Spleen (tissue), 11 donors: ENCODE measurements around the gene MYOC. TPM values are rescaled to one million over a fixed set of nuclear protein-coding genes. Genes with fewer than 3 reads are reported as not detected.
A peak's percentile ranks its signal among the peaks of the same experiment; 100 is the strongest.

Experiments used
- DNase-seq: peaks from one replicate; pipeline ENCODE4 v3.0.0-alpha.2; 2020
- H3K27ac ChIP-seq, 8 donors: fragments of 200-600 bp; sonication (generic) in 7 of 8; 1 replicate in 4 of 8; 2 replicates in 4 of 8; pipeline versions ENCODE4 v1.5.0 to v1.8.0; 2016 to 2021; ENCODE audit warnings: inconsistent platforms in 4 of 8, mild to moderate bottlenecking in 4 of 8, moderate library complexity in 1 of 8
- H3K27me3 ChIP-seq, 7 donors: fragments of 200-600 bp; sonication (generic) in 6 of 7; replicated peaks in 1 of 7; 1 replicate in 4 of 7; 2 replicates in 3 of 7; pipeline versions ENCODE4 v1.5.0 to v1.8.0; 2016 to 2021; ENCODE audit warnings: inconsistent platforms in 3 of 7, mild to moderate bottlenecking in 1 of 7
- H3K36me3 ChIP-seq, 6 donors: fragments of 200-600 bp; sonication (generic) in 5 of 6; 1 replicate in 4 of 6; 2 replicates in 2 of 6; pipeline versions ENCODE4 v1.5.0 to v1.8.0; 2016 to 2021; ENCODE audit warnings: inconsistent platforms in 2 of 6
- H3K4me1 ChIP-seq, 6 donors: fragments of 200-600 bp; sonication (generic) in 5 of 6; 1 replicate in 3 of 6; 2 replicates in 3 of 6; pipeline versions ENCODE4 v1.5.0 to v1.8.0; 2016 to 2021; ENCODE audit warnings: inconsistent platforms in 3 of 6
- H3K4me3 ChIP-seq, 8 donors: fragments of 200-600 bp; sonication (generic) in 7 of 8; 1 replicate in 4 of 8; 2 replicates in 4 of 8; pipeline versions ENCODE4 v1.5.0 to v1.8.0; 2016 to 2021; ENCODE audit warnings: inconsistent platforms in 4 of 8, mild to moderate bottlenecking in 4 of 8, moderate library complexity in 2 of 8
- H3K9me3 ChIP-seq, 8 donors: fragments of 200-600 bp; sonication (generic) in 7 of 8; 1 replicate in 4 of 8; 2 replicates in 4 of 8; pipeline versions ENCODE4 v1.5.0 to v1.8.0; 2016 to 2021; ENCODE audit warnings: inconsistent platforms in 4 of 8
- CTCF ChIP-seq, 11 experiments: fragments of 200-600 bp in 7 of 11; fragments of 450-650 bp in 4 of 11; sonication (generic) in 4 of 11; IDR thresholded peaks in 8 of 11; conservative IDR thresholded peaks in 3 of 11; 1 replicate in 7 of 11; 2 replicates in 4 of 11; pipeline versions ENCODE4 v1.4.0 to v1.8.0; 2016 to 2021; ENCODE audit warnings: antibody characterized with exemption in 11 of 11, inconsistent platforms in 4 of 11, mild to moderate bottlenecking in 1 of 11
- POLR2A ChIP-seq, 3 donors: fragments of 450-650 bp; IDR thresholded peaks; one replicate each; pipeline ENCODE4 v1.5.1; 2017; ENCODE audit warnings: antibody characterized with exemption in 3 of 3, mild to moderate bottlenecking in 1 of 3
- POLR2AphosphoS5 ChIP-seq, 3 donors: sonication (generic); formaldehyde crosslinking; IDR thresholded peaks; one replicate each; pipeline ENCODE4 v1.5.1; 2017; ENCODE audit warnings: antibody characterized with exemption in 3 of 3
- WGBS, 5 donors: extraction: QIAGEN DNeasy Blood & Tissue Kit in 3 of 5; methylation state at CpG; one replicate each; pipeline versions ENCODE4 v1.1.5 to v1.1.7; 2013 to 2018; 5-methylcytosine and 5-hydroxymethylcytosine counted together
- intact Hi-C: fragments of 100-400 bp; cut with DNase I; formaldehyde crosslinking; loops from one replicate; pipeline ENCODE4 v1.15.0; 2023; ENCODE audit warnings: low total_unique reads
- polyA plus RNA-seq, 3 donors: library from polyadenylated mRNA; stranded (reverse); fragments of 200-250 nt; gene quantifications; one replicate each; pipeline ENCODE4 v1.2.1, GENCODE V29; 2013
- total RNA-seq, 7 donors: library from RNA; depleted of rRNA in 3 of 7; stranded (reverse); fragments of >200 nt in 3 of 7; fragmentation: NEBNext Ultra II Directional in 4 of 7; extraction: Animal tissue kit (Norgen Biotek cat#: 25700) in 4 of 7; gene quantifications; one replicate each; pipeline versions ENCODE4 v1.1.0 to v1.2.1, GENCODE V29; 2016 to 2021
- donor health status: healthy with polysubstance abuse.
- donor health status: DM: no; HTN: no; CAD: no; lungs with moderate emphysema.
- donor health status: DM: no; HTN: no; CAD: no.
- donor health status: Bipolar disorder and iron deficiency.
- donor health status: healthy.
- donor health status: DM: no; HTN: no; CAD: no.
- donor health status: DM: yes; HTN: yes; CAD: no.

MYOC gene
- total and polyA plus RNA-seq, 10 donors, result 0.10 TPM; not detected in 9

GRCh38 chr1:171597203-171597602 lies 55.3 kb downstream of the MYOC start:
- 51 to 68% (median 60%) methylated on average over 1 of the region's 1 CpG for WGBS, 5 donors
- TF ChIP-seq POLR2AphosphoS5 (IDR thresholded peaks at IDR 0.05), result no peak
- no peak for TF ChIP-seq POLR2A (IDR thresholded peaks at IDR 0.05)
- no peak for TF ChIP-seq CTCF (IDR thresholded peaks at IDR 0.05 in 8 of 11, conservative IDR thresholded peaks at IDR 0.05 in 3 of 11)
- H3K27ac ChIP-seq, result peak overlapping the region in 3 of 8 donors; percentile 8 to 45 (median 17)
- DNase-seq, result no peak
- H3K4me3 ChIP-seq, result no peak overlapping the region
- H3K4me1 ChIP-seq, result peaks cover 0 to 8% (median 0%) of the 10 kb centered on the region in 6 donors
- H3K36me3 ChIP-seq, result peaks cover 0 to 34% (median 16%) of the 10 kb centered on the region in 6 donors
- H3K9me3 ChIP-seq, result no peaks in the 10 kb centered on the region
- intact Hi-C loops, result no loop called here
- no peaks in the 10 kb centered on the region for H3K27me3 ChIP-seq

GRCh38 chr1:171596705-171597104 lies 55.8 kb downstream of the MYOC start:
- H3K27me3 ChIP-seq, result no peaks in the 10 kb centered on the region
- H3K9me3 ChIP-seq, result no peaks in the 10 kb centered on the region
- peaks cover 0 to 8% (median 0%) of the 10 kb centered on the region in 6 donors for H3K4me1 ChIP-seq
- peaks cover 0 to 39% (median 21%) of the 10 kb centered on the region in 6 donors for H3K36me3 ChIP-seq
- 79 to 93% (median 91%) methylated on average over 2 of the region's 2 CpGs for WGBS, 5 donors
- no peak for DNase-seq
- H3K27ac ChIP-seq, result peak overlapping the region in 4 of 8 donors; percentile 8 to 45 (median 13)
- H3K4me3 ChIP-seq, result no peak overlapping the region
- TF ChIP-seq POLR2A (IDR thresholded peaks at IDR 0.05) (no peak), CTCF (IDR thresholded peaks at IDR 0.05 in 8 of 11, conservative IDR thresholded peaks at IDR 0.05 in 3 of 11) (no peak), POLR2AphosphoS5 (IDR thresholded peaks at IDR 0.05) (no peak)
- intact Hi-C loops, result no loop called here

- intact Hi-C loops, result no loop called here
- 93 to 100% (median 96%) methylated on average over 1 of the region's 1 CpG for WGBS, 5 donors
- Histone ChIP-seq H3K9me3 (no peaks in the 10 kb centered on the region), H3K36me3 (peaks cover 0 to 45% (median 27%) of the 10 kb centered on the region in 6 donors), H3K27ac (peak overlapping the region in 1 of 8 donors; percentile 17), H3K4me1 (peaks cover 0 to 8% (median 0%) of the 10 kb centered on the region in 6 donors), H3K4me3 (no peak overlapping the region), H3K27me3 (no peaks in the 10 kb centered on the region)
- TF ChIP-seq POLR2A (IDR thresholded peaks at IDR 0.05) (no peak), POLR2AphosphoS5 (IDR thresholded peaks at IDR 0.05) (no peak), CTCF (IDR thresholded peaks at IDR 0.05 in 8 of 11, conservative IDR thresholded peaks at IDR 0.05 in 3 of 11) (no peak)
- no peak for DNase-seq
These were observed 56.4 kb downstream of the MYOC start for GRCh38 chr1:171596119-171596518.

- intact Hi-C loops, result no loop called here
- TF ChIP-seq POLR2A (IDR thresholded peaks at IDR 0.05) (no peak), POLR2AphosphoS5 (IDR thresholded peaks at IDR 0.05) (no peak), CTCF (IDR thresholded peaks at IDR 0.05 in 8 of 11, conservative IDR thresholded peaks at IDR 0.05 in 3 of 11) (no peak)
- Histone ChIP-seq H3K27me3 (no peaks in the 10 kb centered on the region), H3K27ac (no peak overlapping the region), H3K36me3 (peaks cover 0 to 53% (median 35%) of the 10 kb centered on the region in 6 donors), H3K9me3 (no peaks in the 10 kb centered on the region), H3K4me1 (peaks cover 0 to 8% (median 0%) of the 10 kb centered on the region in 6 donors), H3K4me3 (no peak overlapping the region)
- 86 to 100% (median 93%) methylated on average over 1 of the region's 1 CpG for WGBS, 5 donors
- no peak for DNase-seq
These were observed 57.2 kb downstream of the MYOC start for GRCh38 chr1:171595324-171595723.
